GM18519 (cell line): ENCODE measurements around the gene GLUL.
"Not testable (repeated sequence)": the region's sequence is repeated elsewhere in the genome, so short reads cannot be mapped to it uniquely, and the experiment has no call there.

Experiments
- ATAC-seq: cut with Tn5 transposase; IDR thresholded peaks from one replicate; pipeline ENCODE4 v1.9.1; 2021; ENCODE audit warnings: mild to moderate bottlenecking, moderate library complexity; ENCODE audit not compliant: unreplicated experiment, low FRiP score

GLUL gene

GRCh38 chr1:182395906-182396305, 4.3 kb upstream of the GLUL start:
- no peak for ATAC-seq

DNA sequence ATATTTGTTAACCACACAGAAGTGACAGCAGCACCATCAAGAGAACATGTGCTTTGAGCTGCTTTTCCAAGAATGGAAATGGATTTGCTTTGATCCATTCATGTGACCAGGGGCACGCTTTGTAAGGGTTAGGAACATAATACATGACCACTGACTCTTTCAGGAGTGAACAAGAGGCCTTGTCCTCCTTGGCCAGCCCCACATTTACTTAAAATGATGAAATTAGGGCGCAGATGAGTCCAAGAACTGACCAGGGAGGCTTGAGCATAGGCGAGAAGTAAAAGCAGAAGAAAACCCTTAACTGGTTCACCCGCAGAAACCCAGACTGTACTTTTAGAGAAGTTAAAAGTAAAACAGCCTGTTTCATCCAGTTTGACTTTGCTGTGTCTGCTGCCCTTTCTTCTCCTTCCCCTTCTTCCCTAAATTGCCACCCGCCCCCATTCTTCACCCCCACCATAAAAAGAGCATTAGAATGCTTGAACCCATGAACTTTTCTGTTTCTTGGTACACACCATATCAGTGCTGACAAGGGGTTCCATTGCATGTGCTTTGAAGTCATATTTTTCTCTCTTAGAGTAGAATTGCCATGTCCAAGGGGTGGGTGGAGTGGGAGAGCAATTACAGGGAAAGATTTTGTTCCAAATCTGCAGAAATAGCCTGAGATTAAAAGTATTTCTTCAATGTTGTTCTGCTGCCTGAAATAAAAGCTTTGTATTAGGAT, 2.6 kb upstream of the GLUL start:
- ATAC-seq, result no peak

GRCh38 chr1:182392050-182393028, 749 bp upstream of the GLUL start:
- no peak for ATAC-seq

GRCh38 chr1:182391028-182391361, 595 bp downstream of the GLUL start:
- no peak for ATAC-seq

DNA sequence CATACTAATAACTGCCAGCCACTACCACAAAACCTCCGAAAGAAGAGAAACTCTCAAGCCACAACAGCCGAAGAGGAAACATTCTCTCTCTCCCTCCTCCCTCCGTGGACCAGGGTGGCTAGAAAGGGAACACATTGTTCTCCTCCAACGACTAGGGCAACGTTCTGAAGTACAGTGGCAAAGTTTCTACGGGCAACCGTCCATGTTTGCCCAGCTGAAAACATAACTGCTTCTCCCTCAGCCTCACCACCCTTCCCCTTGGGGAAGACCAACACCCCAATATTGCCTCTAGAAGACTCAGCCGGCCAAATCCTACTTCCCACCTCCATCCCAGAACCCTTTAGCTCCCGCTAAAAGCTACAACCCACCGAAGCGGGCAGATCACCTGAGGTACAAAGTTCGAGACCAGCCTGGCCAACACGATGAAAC, 2.0 kb downstream of the GLUL start:
- no peak for ATAC-seq

GRCh38 chr1:182388392-182389134, 3.0 kb downstream of the GLUL start:
- no peak for ATAC-seq

GRCh38 chr1:182387566-182387965, 4.0 kb downstream of the GLUL start:
- no peak for ATAC-seq

DNA sequence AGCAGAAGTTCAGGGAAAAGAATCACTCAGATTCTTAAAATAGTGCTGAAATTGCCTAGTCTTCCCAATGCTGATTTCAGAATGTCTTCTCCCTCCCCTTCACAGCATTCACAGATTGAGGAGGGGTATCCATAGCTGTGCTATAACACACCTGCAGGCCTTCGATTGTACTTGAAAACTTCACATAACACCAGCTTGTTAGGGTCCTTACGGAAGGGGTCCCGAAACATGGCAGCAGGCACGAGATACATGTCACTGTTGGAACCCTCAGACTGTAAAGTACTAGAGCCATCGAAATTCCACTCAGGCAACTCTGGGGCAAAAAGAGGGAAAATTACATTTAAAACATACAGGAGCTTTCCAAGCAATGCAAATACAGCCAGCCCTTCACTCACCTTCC, 4.6 kb downstream of the GLUL start:
- no peak for ATAC-seq

DNA sequence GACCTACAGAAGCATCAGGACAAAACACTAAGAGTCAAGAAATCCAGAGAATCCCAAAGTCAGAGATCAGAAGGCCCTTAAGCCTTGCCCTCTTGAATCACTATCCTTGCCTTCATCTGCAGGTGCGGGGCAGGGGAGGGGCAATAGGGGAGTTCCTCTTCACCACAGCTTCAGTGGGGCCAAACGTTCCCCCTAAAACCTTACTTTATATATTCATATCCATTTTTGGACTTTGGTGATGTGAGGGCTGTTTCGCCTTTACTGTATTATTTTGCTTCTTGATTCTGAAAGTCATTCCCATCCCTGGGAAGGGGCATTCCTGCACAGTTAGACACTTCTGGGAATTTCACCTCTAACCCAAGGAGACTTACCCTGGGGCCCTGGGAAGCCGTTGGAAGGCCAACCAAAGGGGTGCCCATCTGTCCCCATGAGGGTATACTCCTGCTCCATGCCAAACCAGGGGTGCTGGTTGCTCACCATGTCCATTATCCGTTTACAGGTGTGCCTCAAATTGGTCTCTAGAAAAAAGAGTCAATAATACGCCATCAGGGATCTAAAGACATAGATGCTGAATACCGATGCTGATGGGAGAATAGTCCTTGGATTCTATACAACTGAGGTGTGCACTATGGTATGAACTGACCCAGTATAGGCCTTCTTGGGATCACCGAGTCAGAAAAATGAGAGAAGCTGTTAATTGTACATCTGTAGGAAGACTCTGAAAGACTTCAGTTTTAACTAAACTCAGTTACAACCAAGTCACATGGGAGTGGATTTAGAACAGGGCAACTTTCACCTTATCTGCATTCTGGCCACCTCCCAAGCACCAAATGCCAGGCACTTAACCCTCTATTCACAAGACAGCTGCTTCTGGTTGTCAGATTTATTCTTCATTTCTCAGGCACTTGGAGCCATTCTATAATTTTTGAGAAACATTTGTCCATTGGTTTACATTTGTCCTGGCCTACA, 5.4 kb downstream of the GLUL start:
- ATAC-seq, result no peak

- ATAC-seq, result no peak
Observed at GRCh38 chr1:182384387-182384960, 7.1 kb downstream of the GLUL start.

DNA sequence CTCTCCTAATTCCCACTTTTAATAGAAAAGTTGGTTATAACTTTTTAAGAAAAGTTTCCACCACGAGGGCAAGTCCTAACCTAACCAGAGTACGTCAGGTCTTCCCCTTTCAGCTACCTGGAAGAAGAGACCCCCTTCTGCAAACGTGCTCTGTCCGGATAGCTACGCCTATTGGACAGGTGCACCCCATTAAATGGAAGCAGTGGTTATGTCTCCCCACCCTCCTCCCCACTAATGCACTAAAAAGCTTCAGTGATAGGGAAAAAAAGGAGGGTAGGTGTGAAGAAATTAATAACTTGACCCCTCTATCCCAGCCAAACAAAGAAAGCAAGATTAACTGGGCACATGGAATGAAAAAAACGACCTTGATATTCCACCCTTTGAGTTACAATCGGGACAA, 7.7 kb downstream of the GLUL start:
- ATAC-seq, result no peak

GRCh38 chr1:182383037-182383661, 8.4 kb downstream of the GLUL start:
- no peak for ATAC-seq

GRCh38 chr1:182381962-182382819, 9.4 kb downstream of the GLUL start:
- ATAC-seq, result no peak

DNA sequence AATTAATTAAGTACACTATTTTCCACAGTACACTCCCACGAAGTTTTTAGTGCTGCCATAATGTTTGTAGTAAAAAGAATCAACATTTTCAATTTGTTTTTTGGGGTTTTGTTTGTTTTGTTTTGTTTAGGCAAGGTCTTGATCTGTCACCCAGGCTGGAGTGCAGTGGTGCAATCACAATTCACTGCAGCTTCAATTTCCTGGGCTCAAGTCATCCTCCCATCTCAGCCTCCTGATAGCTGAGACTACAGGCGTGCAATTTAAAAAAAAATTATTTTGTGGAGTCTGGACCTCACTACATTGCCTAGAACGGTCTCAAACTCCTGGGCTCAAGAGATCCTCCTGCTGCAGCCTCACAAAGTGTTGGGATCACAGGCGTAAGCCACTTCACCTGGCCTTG, 11.4 kb downstream of the GLUL start:
- ATAC-seq, result no peak

- ATAC-seq, result not testable (repeated sequence)
Observed at GRCh38 chr1:182379781-182380180, 11.8 kb downstream of the GLUL start.

GRCh38 chr1:182376936-182377574, 14.5 kb downstream of the GLUL start:
- ATAC-seq, result no peak

GRCh38 chr1:182374101-182374834, 17.3 kb downstream of the GLUL start:
- no peak for ATAC-seq
